Measurements from ENCODE around the gene MAST1. TPM values are rescaled to one million over a fixed set of nuclear protein-coding genes. Genes with fewer than 3 reads are reported as not detected.

MAST1 gene
- total and polyA plus RNA-seq, 2 donors (not counting 1 experiment from before 2014, with no cell fraction given) = 0.39 to 1.1 TPM

DNA sequence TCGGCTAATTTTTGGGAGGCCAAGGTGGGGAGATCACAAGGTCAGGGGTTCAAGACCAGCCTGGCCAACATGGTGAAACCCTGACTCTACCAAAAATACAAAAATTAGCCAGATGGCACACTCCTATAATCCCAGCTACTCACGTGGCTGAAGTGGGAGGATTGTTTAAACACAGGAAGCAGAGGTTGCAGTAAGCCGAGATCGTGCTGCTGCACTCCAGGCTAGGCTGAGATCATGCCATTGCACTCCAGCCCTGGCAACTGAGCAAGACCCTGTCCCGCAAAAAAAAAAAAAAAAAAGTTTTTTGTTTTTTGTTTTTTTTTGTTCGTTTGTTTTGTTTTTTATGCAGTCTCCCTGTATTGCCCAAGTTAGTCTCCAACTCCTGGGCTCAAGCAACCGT, 21.2 kb downstream of the MAST1 start:
- H3K27ac Mint-ChIP-seq = no peak overlapping the region
- POLR2A ChIA-PET = no interaction called here

DNA sequence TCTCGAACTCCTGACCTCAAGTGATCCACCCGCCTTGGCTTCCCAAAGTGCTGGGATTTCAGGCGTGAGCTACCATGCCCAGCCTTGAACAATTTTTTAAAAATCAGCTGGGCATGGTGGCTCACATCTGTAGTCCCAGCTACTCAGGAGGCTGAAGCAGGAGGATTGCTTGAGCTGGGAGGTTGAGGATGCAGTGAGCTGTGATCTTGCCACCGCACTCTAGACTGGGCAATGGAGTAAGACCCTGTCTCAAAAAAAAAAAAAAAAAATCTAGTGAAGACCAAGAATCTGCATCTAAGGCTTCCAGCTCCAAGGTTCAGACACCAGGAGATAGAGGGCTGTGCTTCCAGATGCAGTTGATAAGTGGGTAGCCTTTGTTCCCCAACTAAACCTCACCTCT, 25.8 kb downstream of the MAST1 start:
- no peak for ATAC-seq (ENCODE audit: low read depth)
- Histone ChIP-seq H4K20me1 (ENCODE audit: control insufficient read depth, insufficient read depth, low read length, poor library complexity, severe bottlenecking) (no peaks in the 10 kb centered on the region), H3K4me2 (replicated peaks; ENCODE audit: low read depth, low read length, poor library complexity, severe bottlenecking) (no peak overlapping the region), H3K9ac (ENCODE audit: low read length) (no peak overlapping the region), H3K27me3 (replicated peaks in 1 of 4; ENCODE audit: control extremely low read depth in 1 of 4, control insufficient read depth in 3 of 4, insufficient read depth in 4 of 4, low read length in 3 of 4) (peaks cover 0 to 2% (median 0%) of the 10 kb centered on the region in 4 experiments), H3K9me3 (ENCODE audit: control extremely low read depth in 1 of 3, control insufficient read depth in 2 of 3, insufficient read depth in 1 of 3, low read length in 2 of 3) (no peaks in the 10 kb centered on the region), H3K79me2 (ENCODE audit: control insufficient read depth, insufficient read depth, low read length) (no peaks in the 10 kb centered on the region), H3K4me1 (ENCODE audit: control insufficient read depth in 2 of 2, insufficient read depth in 2 of 2, low read length in 2 of 2) (peaks cover 0 to 11% of the 10 kb centered on the region in 2 donors), H3K27ac (ENCODE audit: low read length in 2 of 2) (no peak overlapping the region), H3K4me3 (ENCODE audit: control extremely low read depth in 1 of 5, extremely low read depth in 1 of 5, insufficient read depth in 1 of 5, low read depth in 2 of 5, low read length in 4 of 5) (no peak overlapping the region), H2AFZ (ENCODE audit: insufficient read depth, low read depth, low read length, poor library complexity, severe bottlenecking) (no peak overlapping the region), H3K36me3 (replicated peaks in 1 of 2; ENCODE audit: control extremely low read depth in 1 of 2, control insufficient read depth in 1 of 2, extremely low read depth in 1 of 2, insufficient read depth in 2 of 2, low read length in 1 of 2) (no peaks in the 10 kb centered on the region)
- ChIA-PET CTCF (interaction anchor here (0.6 to 2.2 kb wide), 5 partner anchors 16 to 285 kb away, joined by 3 to 16 read pairs (median 3); no protein-coding TSS in a partner anchor), POLR2A (interaction anchor here (0.6 to 0.7 kb wide), 2 partner anchors 111 to 185 kb away, joined by 3 to 4 read pairs; no protein-coding TSS in a partner anchor)
- Mint-ChIP-seq H3K4me1 (peaks cover 8% of the 10 kb centered on the region), H3K9me3 (ENCODE audit: insufficient read depth) (no peaks in the 10 kb centered on the region), H3K27me3 (peaks cover 13% of the 10 kb centered on the region), H3K27ac (no peak overlapping the region), H3K4me3 (no peak overlapping the region)
- TF ChIP-seq, protein P1, sequence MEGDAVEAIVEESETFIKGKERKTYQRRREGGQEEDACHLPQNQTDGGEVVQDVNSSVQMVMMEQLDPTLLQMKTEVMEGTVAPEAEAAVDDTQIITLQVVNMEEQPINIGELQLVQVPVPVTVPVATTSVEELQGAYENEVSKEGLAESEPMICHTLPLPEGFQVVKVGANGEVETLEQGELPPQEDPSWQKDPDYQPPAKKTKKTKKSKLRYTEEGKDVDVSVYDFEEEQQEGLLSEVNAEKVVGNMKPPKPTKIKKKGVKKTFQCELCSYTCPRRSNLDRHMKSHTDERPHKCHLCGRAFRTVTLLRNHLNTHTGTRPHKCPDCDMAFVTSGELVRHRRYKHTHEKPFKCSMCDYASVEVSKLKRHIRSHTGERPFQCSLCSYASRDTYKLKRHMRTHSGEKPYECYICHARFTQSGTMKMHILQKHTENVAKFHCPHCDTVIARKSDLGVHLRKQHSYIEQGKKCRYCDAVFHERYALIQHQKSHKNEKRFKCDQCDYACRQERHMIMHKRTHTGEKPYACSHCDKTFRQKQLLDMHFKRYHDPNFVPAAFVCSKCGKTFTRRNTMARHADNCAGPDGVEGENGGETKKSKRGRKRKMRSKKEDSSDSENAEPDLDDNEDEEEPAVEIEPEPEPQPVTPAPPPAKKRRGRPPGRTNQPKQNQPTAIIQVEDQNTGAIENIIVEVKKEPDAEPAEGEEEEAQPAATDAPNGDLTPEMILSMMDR (IDR thresholded peaks at IDR 0.05) = no peak
- no peak for DNase-seq
- 88% methylated on average over 2 of the region's 4 CpGs for WGBS (ENCODE audit: insufficient coverage)
- intact Hi-C loops (cut with micrococcal nuclease) = no loop called here

More for the DNA sequence above, 21.2 kb downstream of the MAST1 start:
- no peaks in the 10 kb centered on the region for H4K20me1 ChIP-seq (ENCODE audit: control insufficient read depth, insufficient read depth, low read length, poor library complexity, severe bottlenecking)
- 100% methylated on average over 1 of the region's 7 CpGs for WGBS (ENCODE audit: insufficient coverage)
- H3K4me1 Mint-ChIP-seq = no peaks in the 10 kb centered on the region
- no peak overlapping the region for H3K4me3 Mint-ChIP-seq
- H3K36me3 ChIP-seq (replicated peaks in 1 of 2; ENCODE audit: control extremely low read depth in 1 of 2, control insufficient read depth in 1 of 2, extremely low read depth in 1 of 2, insufficient read depth in 2 of 2, low read length in 1 of 2) = no peaks in the 10 kb centered on the region
- intact Hi-C loops (cut with micrococcal nuclease) = no loop called here
- H3K9me3 ChIP-seq (ENCODE audit: control extremely low read depth in 1 of 3, control insufficient read depth in 2 of 3, insufficient read depth in 1 of 3, low read length in 2 of 3) = peaks cover 0 to 27% (median 5%) of the 10 kb centered on the region in 3 donors
- TF ChIP-seq EZH2 (IDR thresholded peaks at IDR 0.05; ENCODE audit: borderline replicate concordance, insufficient read depth, low read depth, low read length, poor library complexity, severe bottlenecking) = no peak
- ATAC-seq (ENCODE audit: low read depth) (no peak), DNase-seq (no peak)
- no peak overlapping the region for H3K4me3 ChIP-seq (ENCODE audit: control extremely low read depth in 1 of 5, extremely low read depth in 1 of 5, insufficient read depth in 1 of 5, low read depth in 2 of 5, low read length in 4 of 5)
- no peaks in the 10 kb centered on the region for H3K27me3 ChIP-seq (replicated peaks in 1 of 4; ENCODE audit: control extremely low read depth in 1 of 4, control insufficient read depth in 3 of 4, insufficient read depth in 4 of 4, low read length in 3 of 4)
- no peaks in the 10 kb centered on the region for H3K79me2 ChIP-seq (ENCODE audit: control insufficient read depth, insufficient read depth, low read length)
- no peaks in the 10 kb centered on the region for H3K4me1 ChIP-seq (ENCODE audit: control insufficient read depth in 2 of 2, insufficient read depth in 2 of 2, low read length in 2 of 2)
- peaks cover 3% of the 10 kb centered on the region for H3K9me3 Mint-ChIP-seq (ENCODE audit: insufficient read depth)
- H3K4me2 ChIP-seq (replicated peaks; ENCODE audit: low read depth, low read length, poor library complexity, severe bottlenecking) = no peak overlapping the region
- CTCF ChIA-PET = interaction anchor here (1.2 kb wide), 1 partner anchor 86 kb away, joined by 3 read pairs; no protein-coding TSS in a partner anchor
- H3K27ac ChIP-seq (ENCODE audit: low read length in 2 of 2) = no peak overlapping the region
- H3K9ac ChIP-seq (ENCODE audit: low read length) = no peak overlapping the region
- peaks cover 13% of the 10 kb centered on the region for H3K27me3 Mint-ChIP-seq
- H2AFZ ChIP-seq (ENCODE audit: insufficient read depth, low read depth, low read length, poor library complexity, severe bottlenecking) = no peak overlapping the region
